Thyroid gland (tissue), 4 donors: ENCODE measurements around the gene TMEM259. TPM values are rescaled to one million over a fixed set of nuclear protein-coding genes. Genes with fewer than 3 reads are reported as not detected.

Experiments used
- DNase-seq, 2 donors: peaks; one replicate each; pipeline ENCODE4 v3.0.0-alpha.2; 2019
- H3K27ac ChIP-seq, 3 donors: fragments of 200-600 bp; sonication (generic); 1 replicate in 2 of 3; 2 replicates in 1 of 3; pipeline ENCODE4 v1.5.1; 2016 to 2019; ENCODE audit warnings: mild to moderate bottlenecking in 1 of 3, moderate library complexity in 1 of 3
- H3K27me3 ChIP-seq: fragments of 200-600 bp; sonication (generic); one replicate; pipeline ENCODE4 v1.5.1; 2019
- H3K36me3 ChIP-seq, 2 donors: fragments of 200-600 bp; sonication (generic); one replicate each; pipeline ENCODE4 v1.5.1; 2016 to 2019
- H3K4me1 ChIP-seq, 2 donors: fragments of 200-600 bp; sonication (generic); one replicate each; pipeline ENCODE4 v1.5.1; 2017 to 2019
- H3K4me3 ChIP-seq, 3 donors: fragments of 200-600 bp; sonication (generic); replicated peaks in 1 of 3; 1 replicate in 2 of 3; 2 replicates in 1 of 3; pipeline ENCODE4 v1.5.1; 2016; ENCODE audit warnings: mild to moderate bottlenecking in 1 of 3
- H3K9me3 ChIP-seq: fragments of 200-600 bp; sonication (generic); one replicate; pipeline ENCODE4 v1.5.1; 2017
- CTCF ChIP-seq, 6 experiments: fragments of 200-600 bp in 3 of 6; fragments of 450-650 bp in 3 of 6; sonication (generic) in 3 of 6; IDR thresholded peaks; one replicate each; pipeline ENCODE4 v1.5.1; 2016 to 2019; ENCODE audit warnings: antibody characterized with exemption in 6 of 6, mild to moderate bottlenecking in 2 of 6, inconsistent platforms in 1 of 6, moderate library complexity in 1 of 6
- POLR2A ChIP-seq, 2 donors: fragments of 450-650 bp; IDR thresholded peaks; one replicate each; pipeline ENCODE4 v1.6.1; 2017; ENCODE audit warnings: antibody characterized with exemption in 2 of 2, mild to moderate bottlenecking in 2 of 2, moderate library complexity in 1 of 2
- WGBS, 2 donors: methylation state at CpG; one replicate each; pipeline ENCODE4 v1.1.5; 2017; 5-methylcytosine and 5-hydroxymethylcytosine counted together
- intact Hi-C: fragments of 100-400 bp; cut with DNase I; formaldehyde crosslinking; loops from one replicate; pipeline ENCODE4 v1.15.1; 2023
- total RNA-seq, 4 donors: library from RNA; depleted of rRNA; stranded (reverse); fragments of >200 nt; gene quantifications; one replicate each; pipeline ENCODE4 v1.2.3, GENCODE V29; 2016

The TMEM259 gene
- total RNA-seq, 4 donors from 2014 or later = 162 to 238 (median 192) TPM

GRCh38 chr19:1061987-1062386 lies 41.1 kb upstream of the TMEM259 start:
- WGBS, 2 donors = 89 to 97% methylated on average over 11 to 12 of the region's 20 CpGs
- Histone ChIP-seq H3K36me3 (no peaks in the 10 kb centered on the region), H3K9me3 (no peaks in the 10 kb centered on the region), H3K27ac (no peak overlapping the region), H3K4me3 (no peak overlapping the region), H3K27me3 (peaks cover 1% of the 10 kb centered on the region), H3K4me1 (peaks cover 3 to 27% of the 10 kb centered on the region in 2 donors)
- intact Hi-C loops = no loop called here
- DNase-seq = no peak
- TF ChIP-seq CTCF (IDR thresholded peaks at IDR 0.05) (no peak), POLR2A (IDR thresholded peaks at IDR 0.05) (no peak)

GRCh38 chr19:1060689-1061088 lies 39.8 kb upstream of the TMEM259 start:
- intact Hi-C loops = no loop called here
- Histone ChIP-seq H3K36me3 (no peaks in the 10 kb centered on the region), H3K4me3 (no peak overlapping the region), H3K4me1 (peaks cover 3 to 14% of the 10 kb centered on the region in 2 donors), H3K9me3 (no peaks in the 10 kb centered on the region), H3K27ac (no peak overlapping the region), H3K27me3 (no peaks in the 10 kb centered on the region)
- DNase-seq = no peak
- TF ChIP-seq POLR2A (IDR thresholded peaks at IDR 0.05) = no peak
- TF ChIP-seq CTCF (IDR thresholded peaks at IDR 0.05) = no peak
- WGBS, 2 donors = 84 to 92% methylated on average over 5 of the region's 5 CpGs

- Histone ChIP-seq H3K27ac (no peak overlapping the region), H3K36me3 (no peaks in the 10 kb centered on the region), H3K4me3 (no peak overlapping the region), H3K9me3 (no peaks in the 10 kb centered on the region), H3K27me3 (no peaks in the 10 kb centered on the region), H3K4me1 (no peaks in the 10 kb centered on the region)
- 97 to 98% methylated on average over 5 of the region's 5 CpGs for WGBS, 2 donors
- DNase-seq = no peak
- TF ChIP-seq CTCF (IDR thresholded peaks at IDR 0.05) (no peak), POLR2A (IDR thresholded peaks at IDR 0.05) (no peak)
- intact Hi-C loops = no loop called here
These were observed 37.2 kb upstream of the TMEM259 start for GRCh38 chr19:1058112-1058511.

GRCh38 chr19:1057176-1057855 lies 36.4 kb upstream of the TMEM259 start:
- Histone ChIP-seq H3K27me3 (no peaks in the 10 kb centered on the region), H3K27ac (no peak overlapping the region), H3K4me3 (no peak overlapping the region), H3K9me3 (no peaks in the 10 kb centered on the region), H3K36me3 (no peaks in the 10 kb centered on the region), H3K4me1 (no peaks in the 10 kb centered on the region)
- DNase-seq = no peak
- TF ChIP-seq POLR2A (IDR thresholded peaks at IDR 0.05) (no peak), CTCF (IDR thresholded peaks at IDR 0.05) (no peak)
- intact Hi-C loops = no loop called here
- 28 to 46% methylated on average over 2 to 3 of the region's 3 CpGs for whole genome bisulfite sequencing, 2 donors

GRCh38 chr19:1055886-1056620 lies 35.1 kb upstream of the TMEM259 start:
- WGBS, 2 donors = 94 to 95% methylated on average over 14 to 15 of the region's 20 CpGs
- no peak overlapping the region for H3K27ac ChIP-seq
- no peak for DNase-seq
- no peak for TF ChIP-seq POLR2A (IDR thresholded peaks at IDR 0.05)
- H3K4me3 ChIP-seq = no peak overlapping the region
- no peaks in the 10 kb centered on the region for H3K9me3 ChIP-seq
- H3K4me1 ChIP-seq = no peaks in the 10 kb centered on the region
- intact Hi-C loops = no loop called here
- no peaks in the 10 kb centered on the region for H3K27me3 ChIP-seq
- H3K36me3 ChIP-seq = no peaks in the 10 kb centered on the region
